ENCODE measurements around the gene TASP1. TPM values are rescaled to one million over a fixed set of nuclear protein-coding genes. Genes with fewer than 3 reads are reported as not detected.
A peak's percentile ranks its signal among the peaks of the same experiment; 100 is the strongest.

Gene TASP1
- total and polyA plus RNA-seq, 4 donors: 2.5 to 10.0 (median 4.7) TPM

GRCh38 chr20:13424174-13424833, 214.4 kb downstream of the TASP1 start:
- no peak for DNase-seq (ENCODE audit: low spot score)
- no peaks in the 10 kb centered on the region for H3K36me3 ChIP-seq (ENCODE audit: control insufficient read depth in 4 of 4, insufficient read depth in 3 of 4, low read depth in 1 of 4, low read length in 3 of 4)
- 51% methylated on average over 5 of the region's 5 CpGs for WGBS
- no peaks in the 10 kb centered on the region for H3K27me3 ChIP-seq (ENCODE audit: control insufficient read depth in 4 of 4, insufficient read depth in 4 of 4, low read length in 3 of 4)
- H3K27ac ChIP-seq (ENCODE audit: low read depth in 1 of 2, low read length in 2 of 2): peak overlapping the region; percentile 37 to 76
- peak overlapping the region in 1 of 2 donors; percentile 62 for H3K9ac ChIP-seq (ENCODE audit: low read depth in 1 of 2, low read length in 2 of 2)
- H3K9me3 ChIP-seq (ENCODE audit: control insufficient read depth in 4 of 4, low read length in 3 of 4): no peaks in the 10 kb centered on the region
- TF ChIP-seq YY1 (IDR thresholded peaks at IDR 0.05) (peak; percentile 30), SP1 (IDR thresholded peaks at IDR 0.05) (peak; percentile 57), HNF4A (conservative IDR thresholded peaks at IDR 0.05) (peak; percentile 37 to 55), JUND (IDR thresholded peaks at IDR 0.05) (no peak), RAD21 (IDR thresholded peaks at IDR 0.05) (peak in 1 of 2 donors; percentile 43), NR2F2 (IDR thresholded peaks at IDR 0.05) (no peak), MAX (IDR thresholded peaks at IDR 0.05) (peak; percentile 43), FOXA2 (IDR thresholded peaks at IDR 0.05) (peak; percentile 22), RXRA (IDR thresholded peaks at IDR 0.05) (peak; percentile 77 to 86)
- H3K4me1 ChIP-seq (ENCODE audit: control insufficient read depth in 4 of 4, insufficient read depth in 4 of 4, low read length in 3 of 4): peaks cover 4 to 19% (median 8%) of the 10 kb centered on the region in 4 donors
- H3K4me3 ChIP-seq (ENCODE audit: low read depth in 1 of 3, low read length in 3 of 3): no peak overlapping the region

GRCh38 chr20:13423472-13424173, 215.1 kb downstream of the TASP1 start:
- Histone ChIP-seq H3K27ac (ENCODE audit: low read depth in 1 of 2, low read length in 2 of 2) (peak overlapping the region; percentile 29 to 37), H3K4me3 (ENCODE audit: low read depth in 1 of 3, low read length in 3 of 3) (no peak overlapping the region), H3K36me3 (ENCODE audit: control insufficient read depth in 4 of 4, insufficient read depth in 3 of 4, low read depth in 1 of 4, low read length in 3 of 4) (no peaks in the 10 kb centered on the region), H3K9ac (ENCODE audit: low read depth in 1 of 2, low read length in 2 of 2) (peak overlapping the region in 1 of 2 donors; percentile 54), H3K27me3 (ENCODE audit: control insufficient read depth in 4 of 4, insufficient read depth in 4 of 4, low read length in 3 of 4) (no peaks in the 10 kb centered on the region), H3K9me3 (ENCODE audit: control insufficient read depth in 4 of 4, low read length in 3 of 4) (no peaks in the 10 kb centered on the region), H3K4me1 (ENCODE audit: control insufficient read depth in 4 of 4, insufficient read depth in 4 of 4, low read length in 3 of 4) (peaks cover 5 to 19% (median 8%) of the 10 kb centered on the region in 4 donors)
- DNase-seq (ENCODE audit: low spot score): no peak
- TF ChIP-seq HNF4A (conservative IDR thresholded peaks at IDR 0.05) (peak in 1 of 2 donors; percentile 52), YY1 (IDR thresholded peaks at IDR 0.05) (no peak), EGR1 (IDR thresholded peaks at IDR 0.05; ENCODE audit: low read depth in 2 of 2) (no peak), RXRA (IDR thresholded peaks at IDR 0.05) (no peak), RAD21 (IDR thresholded peaks at IDR 0.05) (peak in 1 of 2 donors; percentile 14), GABPA (IDR thresholded peaks at IDR 0.05 in 1 of 2, conservative IDR thresholded peaks at IDR 0.05 in 1 of 2) (no peak)
- WGBS: 41% methylated on average over 4 of the region's 4 CpGs

GRCh38 chr20:13422637-13423036, 216.1 kb downstream of the TASP1 start:
- Histone ChIP-seq H3K9me3 (ENCODE audit: control insufficient read depth in 4 of 4, low read length in 3 of 4) (no peaks in the 10 kb centered on the region), H3K27me3 (ENCODE audit: control insufficient read depth in 4 of 4, insufficient read depth in 4 of 4, low read length in 3 of 4) (no peaks in the 10 kb centered on the region), H3K4me1 (ENCODE audit: control insufficient read depth in 4 of 4, insufficient read depth in 4 of 4, low read length in 3 of 4) (peaks cover 5 to 24% (median 9%) of the 10 kb centered on the region in 4 donors), H3K9ac (ENCODE audit: low read depth in 1 of 2, low read length in 2 of 2) (no peak overlapping the region), H3K27ac (ENCODE audit: low read depth in 1 of 2, low read length in 2 of 2) (peak overlapping the region in 1 of 2 donors; percentile 48), H3K4me3 (ENCODE audit: low read depth in 1 of 3, low read length in 3 of 3) (no peak overlapping the region), H3K36me3 (ENCODE audit: control insufficient read depth in 4 of 4, insufficient read depth in 3 of 4, low read depth in 1 of 4, low read length in 3 of 4) (no peaks in the 10 kb centered on the region)
- 99% methylated on average over 1 of the region's 1 CpG for WGBS
- peak; percentile 44 for TF ChIP-seq FOXA2 (IDR thresholded peaks at IDR 0.05)
- peak; percentile 41 for TF ChIP-seq ATF3 (IDR thresholded peaks at IDR 0.05)
- TF ChIP-seq RXRA (IDR thresholded peaks at IDR 0.05): peak in 1 of 2 donors; percentile 32
- TF ChIP-seq TAF1 (conservative IDR thresholded peaks at IDR 0.05): no peak
- peak in 1 of 2 donors; percentile 52 for TF ChIP-seq JUND (IDR thresholded peaks at IDR 0.05)
- TF ChIP-seq REST (IDR thresholded peaks at IDR 0.05): no peak
- no peak for DNase-seq (ENCODE audit: low spot score)
